ENCODE results near the gene DPH5.
"Not testable (repeated sequence)": the region's sequence is repeated elsewhere in the genome, so short reads cannot be mapped to it uniquely, and the experiment has no call there.

DPH5 gene

GRCh38 chr1:101025657-101026429 lies at the start of gene DPH5:
Gene DPH5, minus strand, starts transcription at chr1:101025784. Its CDS starts 341 bp downstream, at chr1:101025443.
- H3K36me3 ChIP-seq (ENCODE audit: control insufficient read depth in 2 of 2, insufficient read depth in 2 of 2, low read length in 2 of 2), result peaks cover 0 to 6% of the 10 kb centered on the region in 2 donors
- no peaks in the 10 kb centered on the region for H3K27me3 ChIP-seq (ENCODE audit: control insufficient read depth in 2 of 2, insufficient read depth in 2 of 2, low read length in 2 of 2)
- H3K4me1 ChIP-seq (ENCODE audit: control insufficient read depth in 2 of 2, insufficient read depth in 2 of 2, low read length in 2 of 2), result peaks cover 9 to 13% of the 10 kb centered on the region in 2 donors
- H3K9me3 ChIP-seq (ENCODE audit: control insufficient read depth in 2 of 2, low read length in 2 of 2), result no peaks in the 10 kb centered on the region
- H3K9ac ChIP-seq (ENCODE audit: low read depth in 1 of 2, low read length in 2 of 2), result peak within 1 kb of the TSS; percentile 86 to 88
- H3K4me3 ChIP-seq (ENCODE audit: low read length in 2 of 2), result peak within 1 kb of the TSS; percentile 85 to 97
- H3K27ac ChIP-seq (ENCODE audit: low read depth in 2 of 2, low read length in 2 of 2), result peak within 1 kb of the TSS; percentile 75 to 81

GRCh38 chr1:101073836-101074235 lies 48.3 kb upstream of the DPH5 start:
- Histone ChIP-seq H3K27ac (ENCODE audit: low read depth in 2 of 2, low read length in 2 of 2) (no peak overlapping the region), H3K4me1 (ENCODE audit: control insufficient read depth in 2 of 2, insufficient read depth in 2 of 2, low read length in 2 of 2) (no peaks in the 10 kb centered on the region), H3K27me3 (ENCODE audit: control insufficient read depth in 2 of 2, insufficient read depth in 2 of 2, low read length in 2 of 2) (no peaks in the 10 kb centered on the region), H3K4me3 (ENCODE audit: low read length in 2 of 2) (no peak overlapping the region), H3K9ac (ENCODE audit: low read depth in 1 of 2, low read length in 2 of 2) (no peak overlapping the region), H3K9me3 (ENCODE audit: control insufficient read depth in 2 of 2, low read length in 2 of 2) (no peaks in the 10 kb centered on the region), H3K36me3 (ENCODE audit: control insufficient read depth in 2 of 2, insufficient read depth in 2 of 2, low read length in 2 of 2) (no peaks in the 10 kb centered on the region)

- Histone ChIP-seq H3K36me3 (ENCODE audit: control insufficient read depth in 2 of 2, insufficient read depth in 2 of 2, low read length in 2 of 2) (no peaks in the 10 kb centered on the region), H3K27ac (ENCODE audit: low read depth in 2 of 2, low read length in 2 of 2) (no peak overlapping the region), H3K27me3 (ENCODE audit: control insufficient read depth in 2 of 2, insufficient read depth in 2 of 2, low read length in 2 of 2) (no peaks in the 10 kb centered on the region), H3K9ac (ENCODE audit: low read depth in 1 of 2, low read length in 2 of 2) (no peak overlapping the region), H3K9me3 (ENCODE audit: control insufficient read depth in 2 of 2, low read length in 2 of 2) (no peaks in the 10 kb centered on the region), H3K4me1 (ENCODE audit: control insufficient read depth in 2 of 2, insufficient read depth in 2 of 2, low read length in 2 of 2) (no peaks in the 10 kb centered on the region), H3K4me3 (ENCODE audit: low read length in 2 of 2) (no peak overlapping the region)
Observed at GRCh38 chr1:101071470-101071891, 45.9 kb upstream of the DPH5 start.

- H3K4me3 ChIP-seq (ENCODE audit: low read length in 2 of 2), result no peak overlapping the region
- no peaks in the 10 kb centered on the region for H3K9me3 ChIP-seq (ENCODE audit: control insufficient read depth in 2 of 2, low read length in 2 of 2)
- H3K27me3 ChIP-seq (ENCODE audit: control insufficient read depth in 2 of 2, insufficient read depth in 2 of 2, low read length in 2 of 2), result no peaks in the 10 kb centered on the region
- H3K27ac ChIP-seq (ENCODE audit: low read depth in 2 of 2, low read length in 2 of 2), result no peak overlapping the region
- H3K4me1 ChIP-seq (ENCODE audit: control insufficient read depth in 2 of 2, insufficient read depth in 2 of 2, low read length in 2 of 2), result no peaks in the 10 kb centered on the region
- H3K36me3 ChIP-seq (ENCODE audit: control insufficient read depth in 2 of 2, insufficient read depth in 2 of 2, low read length in 2 of 2), result no peaks in the 10 kb centered on the region
- H3K9ac ChIP-seq (ENCODE audit: low read depth in 1 of 2, low read length in 2 of 2), result no peak overlapping the region
Observed at GRCh38 chr1:101069158-101069557, 43.6 kb upstream of the DPH5 start.

GRCh38 chr1:101066937-101067335 lies 41.4 kb upstream of the DPH5 start:
- not testable (repeated sequence) for H3K4me1 ChIP-seq (ENCODE audit: control insufficient read depth in 2 of 2, insufficient read depth in 2 of 2, low read length in 2 of 2); H3K4me3 ChIP-seq (ENCODE audit: low read length in 2 of 2); H3K27ac ChIP-seq (ENCODE audit: low read depth in 2 of 2, low read length in 2 of 2); H3K27me3 ChIP-seq (ENCODE audit: control insufficient read depth in 2 of 2, insufficient read depth in 2 of 2, low read length in 2 of 2); H3K9ac ChIP-seq (ENCODE audit: low read depth in 1 of 2, low read length in 2 of 2); H3K36me3 ChIP-seq (ENCODE audit: control insufficient read depth in 2 of 2, insufficient read depth in 2 of 2, low read length in 2 of 2); H3K9me3 ChIP-seq (ENCODE audit: control insufficient read depth in 2 of 2, low read length in 2 of 2)

- no peaks in the 10 kb centered on the region for H3K27me3 ChIP-seq (ENCODE audit: control insufficient read depth in 2 of 2, insufficient read depth in 2 of 2, low read length in 2 of 2)
- no peak overlapping the region for H3K9ac ChIP-seq (ENCODE audit: low read depth in 1 of 2, low read length in 2 of 2)
- H3K27ac ChIP-seq (ENCODE audit: low read depth in 2 of 2, low read length in 2 of 2), result no peak overlapping the region
- no peaks in the 10 kb centered on the region for H3K9me3 ChIP-seq (ENCODE audit: control insufficient read depth in 2 of 2, low read length in 2 of 2)
- no peaks in the 10 kb centered on the region for H3K4me1 ChIP-seq (ENCODE audit: control insufficient read depth in 2 of 2, insufficient read depth in 2 of 2, low read length in 2 of 2)
- H3K36me3 ChIP-seq (ENCODE audit: control insufficient read depth in 2 of 2, insufficient read depth in 2 of 2, low read length in 2 of 2), result no peaks in the 10 kb centered on the region
- H3K4me3 ChIP-seq (ENCODE audit: low read length in 2 of 2), result no peak overlapping the region
Observed at GRCh38 chr1:101066260-101066936, 40.8 kb upstream of the DPH5 start.

GRCh38 chr1:101065575-101065974 lies 40.0 kb upstream of the DPH5 start:
- Histone ChIP-seq H3K27ac (ENCODE audit: low read depth in 2 of 2, low read length in 2 of 2) (no peak overlapping the region), H3K4me3 (ENCODE audit: low read length in 2 of 2) (no peak overlapping the region), H3K9ac (ENCODE audit: low read depth in 1 of 2, low read length in 2 of 2) (no peak overlapping the region), H3K9me3 (ENCODE audit: control insufficient read depth in 2 of 2, low read length in 2 of 2) (no peaks in the 10 kb centered on the region), H3K4me1 (ENCODE audit: control insufficient read depth in 2 of 2, insufficient read depth in 2 of 2, low read length in 2 of 2) (no peaks in the 10 kb centered on the region), H3K36me3 (ENCODE audit: control insufficient read depth in 2 of 2, insufficient read depth in 2 of 2, low read length in 2 of 2) (no peaks in the 10 kb centered on the region), H3K27me3 (ENCODE audit: control insufficient read depth in 2 of 2, insufficient read depth in 2 of 2, low read length in 2 of 2) (no peaks in the 10 kb centered on the region)

- H3K4me3 ChIP-seq (ENCODE audit: low read length in 2 of 2), result no peak overlapping the region
- no peaks in the 10 kb centered on the region for H3K4me1 ChIP-seq (ENCODE audit: control insufficient read depth in 2 of 2, insufficient read depth in 2 of 2, low read length in 2 of 2)
- H3K36me3 ChIP-seq (ENCODE audit: control insufficient read depth in 2 of 2, insufficient read depth in 2 of 2, low read length in 2 of 2), result no peaks in the 10 kb centered on the region
- no peak overlapping the region for H3K9ac ChIP-seq (ENCODE audit: low read depth in 1 of 2, low read length in 2 of 2)
- no peaks in the 10 kb centered on the region for H3K9me3 ChIP-seq (ENCODE audit: control insufficient read depth in 2 of 2, low read length in 2 of 2)
- no peaks in the 10 kb centered on the region for H3K27me3 ChIP-seq (ENCODE audit: control insufficient read depth in 2 of 2, insufficient read depth in 2 of 2, low read length in 2 of 2)
- no peak overlapping the region for H3K27ac ChIP-seq (ENCODE audit: low read depth in 2 of 2, low read length in 2 of 2)
Observed at GRCh38 chr1:101064697-101065096, 39.1 kb upstream of the DPH5 start.

- Histone ChIP-seq H3K9me3 (ENCODE audit: control insufficient read depth in 2 of 2, low read length in 2 of 2) (no peaks in the 10 kb centered on the region), H3K9ac (ENCODE audit: low read depth in 1 of 2, low read length in 2 of 2) (no peak overlapping the region), H3K4me1 (ENCODE audit: control insufficient read depth in 2 of 2, insufficient read depth in 2 of 2, low read length in 2 of 2) (no peaks in the 10 kb centered on the region), H3K27me3 (ENCODE audit: control insufficient read depth in 2 of 2, insufficient read depth in 2 of 2, low read length in 2 of 2) (no peaks in the 10 kb centered on the region), H3K36me3 (ENCODE audit: control insufficient read depth in 2 of 2, insufficient read depth in 2 of 2, low read length in 2 of 2) (no peaks in the 10 kb centered on the region), H3K4me3 (ENCODE audit: low read length in 2 of 2) (no peak overlapping the region), H3K27ac (ENCODE audit: low read depth in 2 of 2, low read length in 2 of 2) (no peak overlapping the region)
Observed at GRCh38 chr1:101060992-101061391, 35.4 kb upstream of the DPH5 start.

- Histone ChIP-seq H3K27me3 (ENCODE audit: control insufficient read depth in 2 of 2, insufficient read depth in 2 of 2, low read length in 2 of 2) (no peaks in the 10 kb centered on the region), H3K9ac (ENCODE audit: low read depth in 1 of 2, low read length in 2 of 2) (no peak overlapping the region), H3K4me3 (ENCODE audit: low read length in 2 of 2) (no peak overlapping the region), H3K36me3 (ENCODE audit: control insufficient read depth in 2 of 2, insufficient read depth in 2 of 2, low read length in 2 of 2) (no peaks in the 10 kb centered on the region), H3K4me1 (ENCODE audit: control insufficient read depth in 2 of 2, insufficient read depth in 2 of 2, low read length in 2 of 2) (no peaks in the 10 kb centered on the region), H3K9me3 (ENCODE audit: control insufficient read depth in 2 of 2, low read length in 2 of 2) (no peaks in the 10 kb centered on the region), H3K27ac (ENCODE audit: low read depth in 2 of 2, low read length in 2 of 2) (no peak overlapping the region)
Observed at GRCh38 chr1:101059945-101060542, 34.5 kb upstream of the DPH5 start.

All from mucosa of rectum (tissue), 2 donors.